ENCODE results near the gene ARID5B.
"Not testable (repeated sequence)": the region's sequence is repeated elsewhere in the genome, so short reads cannot be mapped to it uniquely, and the experiment has no call there.

Gene ARID5B

DNA sequence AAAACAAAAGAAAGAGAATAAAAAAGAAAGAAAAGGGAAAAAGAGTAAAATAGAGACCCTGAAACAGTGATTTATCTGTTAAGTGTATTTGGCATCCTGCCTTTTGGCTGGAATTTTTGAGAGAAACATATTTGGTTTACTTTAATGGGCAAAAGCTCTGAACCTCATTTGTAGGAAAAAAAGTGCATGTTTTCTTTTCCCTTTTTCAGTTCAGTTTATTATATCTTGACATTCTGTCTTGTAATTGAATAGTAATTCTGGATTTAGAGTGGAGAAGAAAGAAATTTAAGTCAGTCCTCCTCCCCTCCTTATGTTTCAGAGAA lies 69.5 kb downstream of the ARID5B start:
- no peak for DNase-seq

DNA sequence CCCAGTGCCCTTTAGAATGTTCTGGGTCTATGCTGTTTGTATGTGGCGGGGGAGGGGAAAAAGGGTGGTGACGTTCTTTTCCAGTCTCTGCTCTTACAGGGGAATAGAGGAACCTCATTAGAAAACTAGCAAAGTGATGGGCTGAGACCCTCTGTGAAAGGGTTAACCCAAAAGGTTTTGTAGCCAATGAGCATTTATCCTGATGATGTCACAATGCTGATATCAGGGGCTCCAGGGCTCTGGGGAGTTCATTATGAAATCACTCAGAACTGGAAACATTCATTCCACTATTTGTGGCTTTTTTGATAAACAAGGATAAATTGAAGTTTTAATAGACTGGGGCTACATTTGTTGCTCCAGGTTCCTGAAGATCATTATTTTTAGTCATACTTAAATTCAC lies 71.7 kb downstream of the ARID5B start:
- no peak for DNase-seq

DNA sequence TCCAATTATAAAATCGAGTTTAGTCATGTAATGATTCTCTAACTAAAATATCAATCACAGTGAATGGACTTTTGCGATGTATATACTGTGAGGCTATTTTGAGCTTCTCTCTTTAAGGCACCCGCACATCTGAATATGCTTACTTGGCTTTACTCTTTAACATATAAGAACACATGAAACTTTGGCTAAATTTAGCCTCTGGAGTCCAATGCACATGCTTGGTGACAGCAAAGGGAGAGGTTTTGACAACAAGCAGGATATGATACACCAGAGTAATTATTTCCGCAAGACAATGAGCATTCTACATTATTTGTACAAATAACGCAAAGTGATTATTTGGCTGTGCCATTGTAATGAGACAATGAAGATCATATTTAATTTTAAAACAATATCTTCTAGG lies 72.4 kb downstream of the ARID5B start:
- DNase-seq: no peak

DNA sequence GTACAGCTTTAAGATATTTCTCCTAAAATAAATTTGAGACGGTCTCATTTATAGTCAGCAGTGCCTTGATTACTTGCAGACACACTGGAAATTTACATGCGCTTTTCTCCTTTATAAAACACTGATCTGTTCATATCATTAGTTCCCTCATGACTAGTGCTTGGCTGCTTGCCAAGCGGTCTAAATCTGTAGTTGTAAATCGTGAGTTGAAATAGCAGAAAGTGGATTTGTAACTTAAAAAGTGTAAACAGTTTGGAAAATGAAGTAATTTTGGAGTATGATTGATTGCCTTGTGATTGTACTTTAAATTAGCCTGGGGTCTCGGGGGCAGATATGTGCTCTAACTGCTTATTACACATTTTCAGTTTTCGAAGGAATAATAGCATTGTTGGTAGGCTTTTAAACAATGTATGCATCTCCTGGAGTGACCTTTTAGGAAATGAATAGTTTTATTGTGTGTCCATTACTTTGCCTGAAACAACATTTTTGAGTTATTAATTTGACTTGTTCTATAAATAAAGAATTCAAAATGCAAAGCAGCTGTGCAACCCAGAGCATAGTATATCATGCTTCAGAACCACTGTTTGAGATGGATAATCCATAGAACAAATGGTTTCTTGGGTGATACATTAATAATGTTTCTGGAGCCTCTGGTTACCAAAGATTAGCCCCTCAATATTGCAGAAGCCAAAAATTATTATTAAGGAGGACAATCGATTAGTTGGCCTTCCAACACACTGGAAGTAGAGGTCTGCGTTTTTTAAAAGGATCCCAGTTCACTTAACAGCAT lies 73.3 kb downstream of the ARID5B start:
- DNase-seq: no peak

DNA sequence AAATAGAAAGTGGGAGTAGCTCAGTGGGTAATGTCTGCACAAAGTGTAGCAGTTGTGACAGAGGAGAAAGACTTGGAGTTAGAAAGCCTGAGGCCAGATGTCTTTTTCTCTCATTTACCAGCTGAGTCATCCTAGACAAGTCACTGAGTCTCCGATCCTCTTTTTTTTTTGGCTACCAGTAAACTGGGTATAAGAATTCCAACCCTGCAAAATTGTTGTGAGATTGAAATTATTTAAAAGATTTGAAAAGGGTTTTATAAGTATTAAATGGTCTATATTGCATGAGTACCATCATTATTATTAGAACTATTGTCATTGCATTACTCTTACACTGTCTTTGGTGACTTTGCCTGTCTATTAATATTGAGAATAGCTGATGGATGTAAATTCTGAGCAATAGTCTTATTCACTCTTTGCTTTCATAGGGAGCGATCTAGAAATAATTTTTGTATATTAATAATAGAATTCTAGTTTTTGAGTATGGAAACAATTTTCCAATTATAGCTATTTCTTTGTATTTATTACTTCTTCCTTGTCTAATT lies 74.0 kb downstream of the ARID5B start:
- no peak for DNase-seq

DNA sequence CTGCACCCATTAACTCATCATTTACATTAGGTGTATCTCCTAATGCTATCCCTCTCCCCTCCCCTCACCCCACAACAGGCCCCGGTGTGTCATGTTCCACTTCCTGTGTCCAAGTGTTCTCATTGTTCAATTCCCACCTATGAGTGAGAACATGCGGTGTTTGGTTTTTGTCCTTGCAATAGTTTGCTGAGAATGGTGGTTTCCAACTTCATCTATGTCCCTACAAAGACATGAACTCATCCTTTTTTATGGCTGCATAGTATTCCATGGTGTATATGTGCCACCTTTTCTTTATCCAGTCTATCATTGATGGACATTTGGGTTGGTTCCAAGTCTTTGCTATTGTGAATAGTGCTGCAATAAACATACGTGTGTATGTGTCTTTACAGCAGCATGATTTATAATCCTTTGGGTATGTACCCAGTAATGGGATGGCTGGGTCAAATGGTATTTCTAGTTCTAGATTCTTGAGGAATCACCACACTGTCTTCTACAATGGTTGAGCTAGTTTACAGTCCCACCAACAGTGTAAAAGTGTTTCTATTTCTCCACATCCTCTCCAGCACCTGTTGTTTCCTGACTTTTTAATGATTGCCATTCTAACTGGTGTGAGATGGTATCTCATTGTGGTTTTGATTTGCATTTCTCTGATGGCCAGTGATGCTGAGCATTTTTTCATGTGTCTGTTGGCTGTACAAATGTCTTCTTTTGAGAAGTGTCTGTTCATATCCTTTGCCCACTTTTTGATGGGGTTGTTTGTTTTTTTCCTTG lies 75.6 kb downstream of the ARID5B start:
- not testable (repeated sequence) for DNase-seq

DNA sequence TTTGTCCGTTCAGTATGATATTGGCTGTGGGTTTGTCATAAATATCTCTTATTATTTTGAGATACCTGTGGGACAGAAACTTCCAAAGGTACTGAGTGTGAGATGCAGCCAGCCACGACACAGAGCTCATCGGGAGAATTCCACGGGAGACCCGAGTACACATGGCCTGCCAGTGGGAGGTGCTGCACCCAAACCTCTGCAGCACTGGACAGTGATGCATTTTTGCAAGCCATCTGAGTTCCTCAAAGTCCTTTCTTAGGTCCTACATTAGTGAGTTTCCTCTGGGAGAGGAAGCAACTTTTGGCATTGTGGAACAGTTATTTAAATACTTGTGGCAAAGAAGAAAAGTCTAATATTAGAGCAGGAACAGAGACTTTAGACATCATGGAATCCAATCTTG lies 77.5 kb downstream of the ARID5B start:
- DNase-seq: no peak

DNA sequence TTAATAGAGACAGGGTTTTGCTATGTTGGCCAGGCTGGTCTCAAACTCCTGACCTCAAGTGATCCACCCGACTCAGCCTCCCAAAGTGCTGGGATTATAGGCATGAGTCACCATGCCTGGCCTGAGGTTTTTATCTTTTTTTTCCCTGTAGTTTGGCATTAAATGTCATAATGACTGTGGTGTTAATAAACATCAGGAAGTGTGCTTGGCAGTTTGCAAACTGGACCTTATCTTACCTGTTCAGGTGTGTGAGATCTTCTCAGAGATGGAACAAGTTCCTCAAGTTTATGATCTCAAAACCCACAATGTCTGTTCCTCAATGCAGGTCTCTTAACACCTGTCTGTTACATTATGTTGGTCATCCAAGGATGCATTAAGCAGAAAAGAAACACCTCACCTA lies 80.0 kb downstream of the ARID5B start:
- DNase-seq: no peak

DNA sequence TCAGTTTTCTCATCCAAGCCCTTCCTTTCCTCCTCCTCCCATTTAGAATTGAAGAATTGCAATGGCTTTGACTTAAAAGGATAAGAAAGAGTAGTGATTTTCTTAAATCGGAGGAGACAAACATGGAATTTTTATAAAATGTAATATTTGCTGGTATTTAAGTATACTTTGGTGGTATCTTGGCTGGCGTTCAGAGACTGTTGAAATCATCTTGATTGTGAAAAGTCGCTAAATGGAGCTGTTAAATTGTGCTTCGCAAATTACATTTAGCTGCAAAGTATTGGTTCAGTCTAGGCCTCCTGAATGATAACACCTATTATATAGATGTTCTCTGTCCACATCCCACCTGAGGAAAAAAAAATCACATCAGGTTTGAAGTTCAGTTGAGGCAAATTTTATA lies 81.8 kb downstream of the ARID5B start:
- no peak for DNase-seq

DNA sequence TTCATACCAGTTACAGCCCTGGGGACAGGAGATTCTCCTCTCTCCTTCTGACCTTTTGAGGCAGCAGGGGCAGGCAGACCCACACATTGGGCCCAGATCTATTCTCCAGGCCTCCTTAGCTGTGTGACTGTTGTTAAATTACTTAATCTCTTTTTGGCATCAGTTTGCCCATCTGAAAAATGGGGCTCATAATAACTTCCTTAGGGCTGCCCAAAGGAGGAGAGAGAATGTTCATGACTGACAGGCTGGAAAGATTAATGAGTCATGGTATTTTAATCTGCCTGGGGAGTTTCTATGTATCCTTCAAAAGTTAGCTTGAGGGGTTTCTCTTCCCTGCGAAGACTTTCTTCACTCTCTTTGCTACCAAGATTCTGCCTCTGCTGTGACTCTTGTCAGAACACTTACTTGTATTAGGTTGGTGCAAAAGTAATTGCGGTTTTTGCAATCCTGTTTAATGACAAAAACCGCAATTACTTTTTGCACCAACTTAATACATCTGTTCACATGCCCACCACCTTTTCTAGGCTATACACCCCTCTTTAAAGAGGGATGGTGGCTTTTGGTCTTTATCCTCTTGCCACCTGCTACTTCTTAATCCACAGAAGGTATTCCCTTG lies 83.4 kb downstream of the ARID5B start:
- no peak for DNase-seq

DNA sequence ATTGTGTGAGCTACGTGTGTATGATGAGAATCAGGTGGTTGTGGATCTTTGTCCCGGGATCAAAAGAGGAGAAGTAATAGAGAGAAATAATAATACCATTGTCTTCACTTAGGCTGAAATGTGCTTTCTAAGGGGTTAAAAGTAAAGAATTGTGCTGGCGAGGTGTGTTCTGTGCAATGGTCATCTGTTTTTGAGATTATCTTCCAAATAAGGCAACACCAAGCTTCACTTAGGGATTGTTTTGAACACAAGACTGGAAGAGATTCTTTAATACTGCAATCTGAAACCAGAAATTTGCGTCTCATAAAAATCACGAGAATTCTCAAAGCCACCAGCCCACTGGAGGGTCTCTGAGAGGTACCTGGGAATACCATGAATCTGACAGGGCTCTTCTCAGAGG lies 84.2 kb downstream of the ARID5B start:
- DNase-seq: no peak

DNA sequence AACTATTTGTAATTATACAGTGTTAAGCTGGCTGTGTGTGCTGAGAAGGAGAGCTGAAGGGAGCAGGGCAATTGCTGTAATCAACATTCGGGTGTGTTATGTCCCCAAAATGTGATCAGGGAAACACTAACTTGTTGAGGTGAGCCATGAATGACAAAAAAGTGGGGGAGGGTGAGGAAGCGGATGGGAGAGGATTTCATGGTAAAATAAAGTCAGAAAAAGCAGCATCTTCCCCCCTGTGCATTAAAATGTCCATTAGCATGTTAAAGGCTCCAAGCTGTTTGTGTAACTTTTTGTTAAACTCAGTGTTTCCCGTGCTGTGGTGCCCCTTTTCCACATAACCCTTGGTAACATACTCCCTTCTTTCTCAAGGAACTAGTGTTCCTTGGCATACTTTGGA lies 84.9 kb downstream of the ARID5B start:
- DNase-seq: no peak

DNA sequence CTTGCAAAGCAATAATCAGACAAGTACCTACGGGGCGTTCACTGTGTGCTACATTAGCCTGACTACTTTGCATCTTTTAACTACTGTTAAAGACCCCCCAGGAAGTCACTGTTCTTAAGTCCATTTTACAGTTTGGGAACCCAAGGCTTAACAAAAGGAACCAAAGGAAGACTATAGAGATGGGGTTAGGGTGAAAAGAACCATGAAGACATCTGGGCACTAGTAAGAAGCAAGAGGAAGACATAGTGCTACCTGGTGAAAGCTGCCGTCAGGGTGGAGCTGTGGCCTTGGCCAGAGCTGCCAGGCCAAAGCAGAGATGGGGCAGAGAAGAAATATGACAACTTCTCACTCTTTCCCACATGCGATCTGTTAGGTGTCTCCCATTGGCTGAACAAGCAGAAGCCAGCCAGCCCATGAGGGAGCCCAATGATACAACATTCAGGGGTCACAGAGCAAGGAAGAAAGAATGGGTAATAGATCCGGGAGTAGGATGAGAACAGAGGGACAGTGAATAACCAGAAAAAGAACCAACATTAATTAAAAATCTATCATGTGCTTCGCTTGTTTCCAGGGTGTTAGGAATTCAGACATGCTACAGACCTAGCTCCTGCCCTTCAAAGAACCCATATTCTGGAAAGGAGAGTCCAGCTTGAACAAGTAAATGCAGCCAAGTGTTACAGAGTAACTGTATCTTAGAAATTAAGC lies 85.4 kb downstream of the ARID5B start:
- DNase-seq: no peak

DNA sequence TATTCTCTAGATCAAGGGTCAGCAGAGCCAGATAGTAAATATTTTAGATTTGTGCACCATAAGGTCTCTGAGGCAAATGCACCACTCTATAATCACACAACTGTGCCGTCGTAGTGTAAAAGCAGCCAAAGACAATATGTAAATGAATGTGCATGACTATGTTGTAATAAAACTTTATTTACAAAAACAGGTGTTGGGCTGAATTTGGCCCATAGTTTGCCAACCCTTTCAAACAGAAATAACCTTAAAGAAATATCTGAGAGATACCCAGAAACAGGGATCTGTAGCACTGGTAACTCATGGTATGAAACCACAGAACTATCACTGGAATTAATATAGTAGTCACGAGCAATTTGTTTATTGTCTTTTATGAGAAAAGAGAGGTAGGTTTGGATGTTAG lies 86.0 kb downstream of the ARID5B start:
- no peak for DNase-seq

DNA sequence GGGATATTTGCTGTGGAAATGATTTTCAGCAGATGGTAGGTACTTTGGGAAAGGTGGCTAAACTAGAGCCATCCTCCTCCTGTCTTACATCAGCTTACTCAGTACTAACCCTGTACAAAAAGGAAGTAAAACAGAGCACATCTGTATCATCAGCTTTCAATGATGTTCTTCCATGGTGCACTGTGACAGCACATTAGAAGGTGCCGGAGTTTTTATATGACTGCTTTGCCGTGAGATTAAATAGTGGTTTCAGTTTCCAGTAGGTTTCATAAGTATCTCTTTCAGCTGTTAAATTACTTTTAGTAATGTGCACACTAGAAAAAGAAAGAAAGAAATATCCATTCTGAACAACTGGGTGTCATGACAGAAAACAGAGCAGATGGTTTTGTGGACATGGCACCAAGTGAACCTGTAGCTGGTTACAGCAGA lies 86.5 kb downstream of the ARID5B start:
- no peak for DNase-seq

DNA sequence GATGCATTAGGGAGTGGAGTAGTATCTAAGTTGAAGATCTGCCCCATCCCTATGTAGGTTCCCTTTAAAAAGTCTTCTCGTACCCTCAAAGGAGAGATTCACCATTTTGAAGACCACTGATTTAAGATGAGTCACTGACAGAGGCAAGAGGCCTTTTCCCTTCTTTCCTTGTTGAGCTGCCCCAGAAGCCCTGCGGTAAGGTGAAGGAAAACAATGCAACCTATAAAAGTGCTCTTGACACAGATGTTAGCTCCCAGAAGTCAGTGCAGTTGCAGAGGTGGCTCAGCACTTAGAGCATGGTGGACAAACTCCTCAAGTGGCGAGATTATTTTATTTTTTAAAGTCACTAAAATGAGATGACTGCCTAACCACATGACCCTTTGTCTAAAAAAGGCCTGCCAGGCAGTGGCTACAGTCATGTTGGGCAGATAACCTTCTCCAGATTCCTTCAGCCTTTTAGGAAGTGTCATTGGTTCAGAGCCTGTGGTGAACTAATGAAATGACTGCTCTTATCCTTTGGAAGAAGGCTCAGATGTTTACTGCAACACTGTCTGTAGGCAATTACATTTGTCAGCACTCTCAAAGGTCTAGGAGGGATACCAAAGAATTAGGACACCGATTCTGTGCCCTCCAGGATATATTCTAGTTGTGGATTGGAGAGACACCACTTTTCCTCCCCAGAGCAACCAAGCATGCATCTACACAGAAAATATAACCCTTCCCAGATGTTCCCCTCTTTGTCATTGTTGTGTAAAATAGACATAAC lies 88.7 kb downstream of the ARID5B start:
- DNase-seq: no peak

DNA sequence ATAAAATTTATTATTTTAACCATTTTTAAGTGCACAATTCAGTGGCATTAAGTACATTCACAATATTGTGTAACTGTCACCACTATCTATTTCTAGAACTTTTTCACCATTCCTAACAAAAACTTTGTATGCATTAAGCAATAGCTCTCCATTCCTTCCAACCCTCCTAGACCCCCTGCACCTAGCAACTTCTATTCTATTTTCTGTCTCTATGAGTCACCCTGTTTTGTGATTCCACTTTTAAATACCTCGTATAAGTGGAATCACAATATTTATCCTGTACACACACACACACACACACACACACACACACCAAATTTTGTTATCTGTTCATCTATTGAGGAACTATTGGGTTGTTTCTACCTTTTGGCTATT lies 89.2 kb downstream of the ARID5B start:
- DNase-seq: no peak

DNA sequence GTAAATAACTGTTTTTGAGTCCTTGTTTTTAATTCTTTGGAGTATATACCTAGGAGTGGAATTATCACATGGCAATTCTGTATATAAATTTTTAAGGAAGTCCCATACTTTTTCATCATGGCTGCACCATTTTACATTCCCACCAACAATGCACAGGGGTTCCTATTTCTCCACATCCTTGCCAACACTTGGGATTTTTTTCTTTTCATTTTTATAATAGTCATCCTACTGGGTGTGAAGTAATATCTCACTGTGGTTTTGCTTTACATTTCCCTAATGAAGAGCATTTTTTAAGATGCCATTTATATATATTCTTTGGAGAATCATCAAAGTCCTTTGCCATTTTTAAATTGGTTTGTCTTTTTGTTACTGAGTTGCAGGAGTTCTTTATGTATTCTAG lies 89.7 kb downstream of the ARID5B start:
- DNase-seq: no peak

DNA sequence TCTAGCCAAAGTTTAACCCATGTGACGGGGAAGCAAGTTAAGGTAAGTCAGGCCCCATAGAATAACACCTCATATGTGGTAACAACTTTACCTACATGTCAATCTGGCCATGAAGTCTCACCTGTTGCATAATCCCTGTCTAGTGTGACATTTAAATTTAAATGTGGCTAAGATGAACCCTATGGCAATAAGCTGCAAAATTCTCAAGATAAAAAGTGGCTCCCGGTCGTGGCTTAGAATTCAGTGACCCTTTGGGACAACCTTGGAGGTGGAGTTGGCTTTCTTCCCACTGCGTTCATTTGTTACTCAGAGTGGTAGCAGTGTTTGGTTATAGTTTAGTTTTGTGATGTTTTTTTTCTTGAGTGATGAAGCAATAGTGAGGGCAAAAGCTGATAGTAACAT lies 90.6 kb downstream of the ARID5B start:
- no peak for DNase-seq

DNA sequence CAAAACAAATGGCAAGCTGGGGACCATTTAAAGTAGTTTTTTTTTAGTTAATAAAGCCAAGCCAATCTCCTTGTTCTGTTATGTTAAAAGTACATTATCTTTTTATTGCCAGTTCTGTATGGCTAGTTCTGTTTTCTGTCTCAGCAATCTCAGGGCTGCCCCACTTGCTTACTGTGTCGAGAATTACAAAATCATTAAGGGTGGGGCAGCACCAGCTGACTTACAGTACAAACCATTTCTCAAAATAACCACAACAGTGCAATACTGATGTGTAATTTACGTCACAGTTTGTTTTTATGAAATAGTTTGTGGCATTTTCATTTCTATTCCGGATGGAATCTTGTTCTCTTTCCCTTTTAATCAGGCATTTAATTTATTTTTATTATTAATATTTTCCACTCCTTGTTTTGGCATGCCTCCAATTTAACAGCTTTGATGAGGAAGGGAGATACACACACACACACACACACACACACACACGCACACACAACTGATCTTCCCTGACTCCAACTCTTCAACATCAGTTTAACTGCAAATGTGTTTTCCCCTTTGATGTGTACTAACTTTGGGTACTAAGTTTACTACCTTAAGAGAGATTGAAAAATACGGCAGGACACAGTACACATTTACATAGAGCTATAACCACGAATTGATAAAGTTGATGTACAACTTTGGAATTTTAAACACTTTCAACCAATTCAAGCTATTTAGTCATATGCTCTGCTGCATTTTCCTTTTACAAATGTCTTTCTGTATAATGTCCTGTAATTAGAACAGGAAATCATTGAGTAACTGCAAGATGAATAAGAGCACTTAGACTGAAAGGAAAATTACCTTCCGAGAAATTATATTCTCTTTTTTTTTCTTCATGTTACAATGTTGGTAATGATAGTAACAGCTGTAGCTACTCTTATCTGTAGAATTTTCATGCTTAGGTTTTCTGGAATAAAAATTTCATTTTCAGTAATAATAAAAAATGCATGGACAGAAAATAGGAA lies 91.5 kb downstream of the ARID5B start:
- peak; percentile 36 to 59 for DNase-seq

DNA sequence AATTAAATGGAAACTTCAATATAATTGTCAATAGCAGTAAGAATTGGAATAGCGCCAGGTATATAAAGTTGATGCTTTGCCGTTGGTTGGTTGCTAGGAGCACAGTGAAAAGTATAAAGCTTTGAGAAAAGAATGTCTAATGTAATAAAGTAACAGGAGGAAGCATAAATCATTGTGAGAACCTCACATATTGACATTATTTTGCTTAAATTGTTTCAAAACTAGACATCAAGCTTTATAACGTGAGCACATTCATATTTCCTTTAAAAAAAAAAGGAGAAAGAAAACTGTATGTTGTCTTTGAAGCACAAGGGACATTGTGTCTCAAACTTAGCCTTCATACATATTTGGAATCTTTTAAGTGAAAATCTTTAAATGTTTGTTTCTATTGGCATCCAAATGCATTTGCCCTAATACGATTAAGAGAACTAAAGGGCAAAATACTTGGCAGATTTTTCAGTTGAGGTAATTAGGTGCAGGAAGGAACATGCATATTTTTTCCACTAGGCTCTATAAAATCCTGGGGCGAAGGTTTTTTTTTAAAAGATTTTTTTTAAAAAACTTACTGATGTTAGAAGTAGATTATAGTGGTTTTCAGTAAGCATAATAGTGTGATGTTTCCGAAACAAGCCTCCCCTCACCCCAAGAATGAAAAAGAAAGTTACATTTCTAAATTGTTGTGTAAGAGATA lies 92.4 kb downstream of the ARID5B start:
- no peak for DNase-seq
